WTC11 (cell line): ENCODE results near the gene ADAP1. TPM values are rescaled to one million over a fixed set of nuclear protein-coding genes. Genes with fewer than 3 reads are reported as not detected.

ENCODE experiments used
- ATAC-seq: fragments of 200-7000 bp; cut with Tn5 transposase; 2 replicates; pipeline ENCODE4 v1.10.0; 2021; ENCODE audit warnings: mild to moderate bottlenecking, moderate library complexity
- CTCF ChIA-PET: fragments of 300-600 bp; sonication (Branson Sonifier 250); formaldehyde crosslinking; loops from one replicate; lab custom pipeline; 2021; ENCODE audit warnings: antibody characterized with exemption; lab: Charles Lee
- POLR2A ChIA-PET: fragments of 350-600 bp; sonication (Branson Sonifier 250); formaldehyde crosslinking; loops from one replicate; lab custom pipeline; 2021; ENCODE audit warnings: antibody characterized with exemption; lab: Charles Lee
- DNase-seq: peaks from one replicate; pipeline ENCODE4 v3.0.0; 2021; ENCODE audit warnings: low spot score
- H3K27ac Mint-ChIP-seq: 2 replicates; pipeline ENCODE4 v1.8.0; 2021; ENCODE audit warnings: mixed read lengths
- H3K27me3 Mint-ChIP-seq: 2 replicates; pipeline ENCODE4 v1.8.0; 2021; ENCODE audit warnings: low read depth, mild to moderate bottlenecking, moderate library complexity, mixed read lengths
- H3K36me3 Mint-ChIP-seq: 2 replicates; pipeline ENCODE4 v1.8.0; 2021; ENCODE audit warnings: mixed read lengths
- H3K4me1 Mint-ChIP-seq: 2 replicates; pipeline ENCODE4 v1.8.0; 2022; ENCODE audit warnings: mixed read lengths
- H3K4me3 Mint-ChIP-seq: 2 replicates; pipeline ENCODE4 v1.8.0; 2021; ENCODE audit warnings: mild to moderate bottlenecking, moderate library complexity, mixed read lengths
- H3K9me3 Mint-ChIP-seq: 2 replicates; pipeline ENCODE4 v1.8.0; 2021; ENCODE audit warnings: mixed read lengths
- AFF4 ChIP-seq: sonication (generic); formaldehyde crosslinking; IDR thresholded peaks from 2 replicates; pipeline ENCODE4 v1.8.1; 2023; ENCODE audit warnings: mild to moderate bottlenecking, missing genetic modification reagents, borderline replicate concordance
- AR ChIP-seq: fragments of 250-450 bp; sonication (Bioruptor Pico); IDR thresholded peaks from 2 replicates; pipeline ENCODE4 v1.9.0; 2021; ENCODE audit warnings: mild to moderate bottlenecking
- CREM ChIP-seq: sonication (generic); formaldehyde crosslinking; IDR thresholded peaks from 2 replicates; pipeline ENCODE4 v1.8.1; 2022; ENCODE audit warnings: mild to moderate bottlenecking, missing genetic modification reagents, moderate library complexity
- FOXK1 ChIP-seq: sonication (generic); formaldehyde crosslinking; IDR thresholded peaks from 2 replicates; pipeline ENCODE4 v1.8.0; 2022; ENCODE audit warnings: mild to moderate bottlenecking, moderate library complexity, missing genetic modification reagents
- GTF2I ChIP-seq: fragments of 250-450 bp; sonication (Bioruptor Pico); conservative IDR thresholded peaks from 2 replicates; pipeline ENCODE4 v1.4.0; 2021; ENCODE audit warnings: mild to moderate bottlenecking
- HMGXB4 ChIP-seq: sonication (generic); formaldehyde crosslinking; IDR thresholded peaks from 2 replicates; pipeline ENCODE4 v1.8.1; 2023; ENCODE audit warnings: mild to moderate bottlenecking, moderate library complexity, missing genetic modification reagents
- MXD4 ChIP-seq: fragments of 250-450 bp; sonication (Bioruptor Pico); IDR thresholded peaks from 2 replicates; pipeline ENCODE4 v1.8.0; 2021; ENCODE audit warnings: mild to moderate bottlenecking, moderate library complexity, borderline replicate concordance
- NFYB ChIP-seq: sonication (generic); formaldehyde crosslinking; conservative IDR thresholded peaks from 2 replicates; pipeline ENCODE4 v1.8.0; 2022; ENCODE audit warnings: low read depth, missing genetic modification reagents
- NR1H2 ChIP-seq: sonication (generic); formaldehyde crosslinking; IDR thresholded peaks from 2 replicates; pipeline ENCODE4 v1.9.0; 2021; ENCODE audit warnings: mild to moderate bottlenecking, moderate library complexity, missing genetic modification reagents
- NR3C1 ChIP-seq: sonication (generic); formaldehyde crosslinking; conservative IDR thresholded peaks from 2 replicates; pipeline ENCODE4 v1.8.1; 2023; ENCODE audit warnings: low read depth, mild to moderate bottlenecking, missing genetic modification reagents
- STAT6 ChIP-seq: sonication (generic); formaldehyde crosslinking; conservative IDR thresholded peaks from 2 replicates; pipeline ENCODE4 v1.8.1; 2023; ENCODE audit warnings: mild to moderate bottlenecking, low read depth, missing genetic modification reagents, moderate library complexity
- TCF7 ChIP-seq: sonication (generic); formaldehyde crosslinking; IDR thresholded peaks from 2 replicates; pipeline ENCODE4 v1.8.0; 2022; ENCODE audit warnings: mild to moderate bottlenecking, low read depth, missing genetic modification reagents, moderate library complexity
- TEAD4 ChIP-seq: sonication (generic); formaldehyde crosslinking; IDR thresholded peaks from 2 replicates; pipeline ENCODE4 v1.8.0; 2022; ENCODE audit warnings: mild to moderate bottlenecking, missing genetic modification reagents
- ZBTB43 ChIP-seq: sonication (generic); formaldehyde crosslinking; IDR thresholded peaks from 2 replicates; pipeline ENCODE4 v1.8.1; 2023; ENCODE audit warnings: mild to moderate bottlenecking, missing genetic modification reagents
- ZNF219 ChIP-seq: sonication (generic); formaldehyde crosslinking; IDR thresholded peaks from 2 replicates; pipeline ENCODE4 v1.8.0; 2023; ENCODE audit warnings: missing genetic modification reagents, mild to moderate bottlenecking, borderline replicate concordance
- ZNF281 ChIP-seq: sonication (generic); formaldehyde crosslinking; IDR thresholded peaks from 2 replicates; pipeline ENCODE4 v1.8.0; 2023; ENCODE audit warnings: mild to moderate bottlenecking, missing genetic modification reagents
- ZNF317 ChIP-seq: sonication (generic); formaldehyde crosslinking; IDR thresholded peaks from 2 replicates; pipeline ENCODE4 v1.8.1; 2023; ENCODE audit warnings: low read depth, mild to moderate bottlenecking, moderate library complexity, missing genetic modification reagents, borderline replicate concordance
- ZNF416 ChIP-seq: fragments of 250-450 bp; sonication (Bioruptor Pico); IDR thresholded peaks from 2 replicates; pipeline ENCODE4 v1.9.0; 2021; ENCODE audit warnings: mild to moderate bottlenecking, inconsistent platforms
- total RNA-seq: library from RNA; stranded (reverse); gene quantifications from 3 replicates; pipeline ENCODE4 v1.2.3, GENCODE V29; 2021

ADAP1 gene
- total RNA-seq, 1 experiment from 2014 or later = 4.3 TPM

- peak; percentile 5 for DNase-seq
- Mint-ChIP-seq H3K9me3 (no peaks in the 10 kb centered on the region), H3K4me1 (no peaks in the 10 kb centered on the region), H3K36me3 (no peaks in the 10 kb centered on the region), H3K27me3 (no peaks in the 10 kb centered on the region), H3K27ac (no peak overlapping the region), H3K4me3 (no peak overlapping the region)
- CTCF ChIA-PET = no interaction called here
- no peak for TF ChIP-seq NFYB (CRISPR knock-in tag)
- no peak for TF ChIP-seq ZNF416 (CRISPR knock-in tag)
- no peak for TF ChIP-seq ZBTB43 (CRISPR knock-in tag)
- no peak for TF ChIP-seq ZNF281 (CRISPR knock-in tag)
- TF ChIP-seq TCF7 (CRISPR knock-in tag) = no peak
- TF ChIP-seq STAT6 (CRISPR knock-in tag) = no peak
- TF ChIP-seq AR = no peak
- no peak for TF ChIP-seq HMGXB4 (CRISPR knock-in tag)
- TF ChIP-seq GTF2I (CRISPR knock-in tag) = no peak
- no peak for TF ChIP-seq CREM (CRISPR knock-in tag)
- TF ChIP-seq NR1H2 = no peak
- no peak for ATAC-seq
- POLR2A ChIA-PET = no interaction called here
Observed at GRCh38 chr7:921581-922333, 32.7 kb downstream of the ADAP1 start.

GRCh38 chr7:921071-921461 is 33.4 kb downstream of the ADAP1 start:
- no peak overlapping the region for H3K4me3 Mint-ChIP-seq
- H3K27ac Mint-ChIP-seq = no peak overlapping the region
- DNase-seq = peak; percentile 4
- no peak for ATAC-seq
- no peaks in the 10 kb centered on the region for H3K27me3 Mint-ChIP-seq
- H3K4me1 Mint-ChIP-seq = no peaks in the 10 kb centered on the region
- no peaks in the 10 kb centered on the region for H3K36me3 Mint-ChIP-seq
- no peaks in the 10 kb centered on the region for H3K9me3 Mint-ChIP-seq
- ChIA-PET CTCF (interaction anchor here (0.6 kb wide), 1 partner anchor 112 kb away, joined by 7 read pairs; no protein-coding TSS in a partner anchor), POLR2A (no interaction called here)
- no peak for TF ChIP-seq ZNF317 (CRISPR knock-in tag)
- TF ChIP-seq MXD4 (CRISPR knock-in tag) = no peak
- no peak for TF ChIP-seq FOXK1
- no peak for TF ChIP-seq AFF4 (CRISPR knock-in tag)
- TF ChIP-seq TEAD4 (CRISPR knock-in tag) = no peak
- no peak for TF ChIP-seq NR3C1 (CRISPR knock-in tag)
- no peak for TF ChIP-seq ZNF219 (CRISPR knock-in tag)
